ENCODE data around the gene SPCS2.

DNA sequence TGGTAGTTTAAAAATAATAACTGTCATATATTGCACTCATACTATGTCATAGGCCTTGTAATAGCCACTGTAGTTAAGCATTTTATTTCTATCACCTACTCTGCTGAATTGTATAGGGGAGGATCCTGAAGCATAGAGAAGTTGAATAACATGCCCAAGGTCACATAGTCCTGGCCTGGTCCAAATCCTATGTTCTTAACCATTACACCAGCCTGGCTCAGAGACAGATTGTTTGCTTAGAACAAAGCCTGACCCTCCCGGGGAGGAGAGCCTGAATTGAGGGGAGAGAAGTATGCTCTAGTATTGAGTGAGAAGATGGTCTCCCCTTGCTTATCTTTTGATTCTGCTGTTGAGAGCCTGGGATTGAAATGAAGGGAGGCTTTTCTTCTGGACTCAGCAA lies 41.9 kb downstream of the SPCS2 start:
- TF ChIP-seq TEAD4 (IDR thresholded peaks at IDR 0.05) (no peak), TAF1 (IDR thresholded peaks at IDR 0.05; ENCODE audit: low read depth) (no peak), ZBTB7A (IDR thresholded peaks at IDR 0.05; ENCODE audit: low read depth) (no peak), CEBPB (IDR thresholded peaks at IDR 0.05) (no peak), RAD21 (IDR thresholded peaks at IDR 0.05; ENCODE audit: low read depth) (no peak), FOXM1 (IDR thresholded peaks at IDR 0.05; ENCODE audit: borderline replicate concordance, low read depth) (no peak), CREB1 (IDR thresholded peaks at IDR 0.05; ENCODE audit: low read depth) (no peak), EP300 (IDR thresholded peaks at IDR 0.05; ENCODE audit: borderline replicate concordance) (no peak)
- TF ChIP-seq, protein P1, sequence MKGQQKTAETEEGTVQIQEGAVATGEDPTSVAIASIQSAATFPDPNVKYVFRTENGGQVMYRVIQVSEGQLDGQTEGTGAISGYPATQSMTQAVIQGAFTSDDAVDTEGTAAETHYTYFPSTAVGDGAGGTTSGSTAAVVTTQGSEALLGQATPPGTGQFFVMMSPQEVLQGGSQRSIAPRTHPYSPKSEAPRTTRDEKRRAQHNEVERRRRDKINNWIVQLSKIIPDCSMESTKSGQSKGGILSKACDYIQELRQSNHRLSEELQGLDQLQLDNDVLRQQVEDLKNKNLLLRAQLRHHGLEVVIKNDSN (IDR thresholded peaks at IDR 0.05): no peak
- TF ChIP-seq, protein P2, sequence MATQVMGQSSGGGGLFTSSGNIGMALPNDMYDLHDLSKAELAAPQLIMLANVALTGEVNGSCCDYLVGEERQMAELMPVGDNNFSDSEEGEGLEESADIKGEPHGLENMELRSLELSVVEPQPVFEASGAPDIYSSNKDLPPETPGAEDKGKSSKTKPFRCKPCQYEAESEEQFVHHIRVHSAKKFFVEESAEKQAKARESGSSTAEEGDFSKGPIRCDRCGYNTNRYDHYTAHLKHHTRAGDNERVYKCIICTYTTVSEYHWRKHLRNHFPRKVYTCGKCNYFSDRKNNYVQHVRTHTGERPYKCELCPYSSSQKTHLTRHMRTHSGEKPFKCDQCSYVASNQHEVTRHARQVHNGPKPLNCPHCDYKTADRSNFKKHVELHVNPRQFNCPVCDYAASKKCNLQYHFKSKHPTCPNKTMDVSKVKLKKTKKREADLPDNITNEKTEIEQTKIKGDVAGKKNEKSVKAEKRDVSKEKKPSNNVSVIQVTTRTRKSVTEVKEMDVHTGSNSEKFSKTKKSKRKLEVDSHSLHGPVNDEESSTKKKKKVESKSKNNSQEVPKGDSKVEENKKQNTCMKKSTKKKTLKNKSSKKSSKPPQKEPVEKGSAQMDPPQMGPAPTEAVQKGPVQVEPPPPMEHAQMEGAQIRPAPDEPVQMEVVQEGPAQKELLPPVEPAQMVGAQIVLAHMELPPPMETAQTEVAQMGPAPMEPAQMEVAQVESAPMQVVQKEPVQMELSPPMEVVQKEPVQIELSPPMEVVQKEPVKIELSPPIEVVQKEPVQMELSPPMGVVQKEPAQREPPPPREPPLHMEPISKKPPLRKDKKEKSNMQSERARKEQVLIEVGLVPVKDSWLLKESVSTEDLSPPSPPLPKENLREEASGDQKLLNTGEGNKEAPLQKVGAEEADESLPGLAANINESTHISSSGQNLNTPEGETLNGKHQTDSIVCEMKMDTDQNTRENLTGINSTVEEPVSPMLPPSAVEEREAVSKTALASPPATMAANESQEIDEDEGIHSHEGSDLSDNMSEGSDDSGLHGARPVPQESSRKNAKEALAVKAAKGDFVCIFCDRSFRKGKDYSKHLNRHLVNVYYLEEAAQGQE (IDR thresholded peaks at IDR 0.05; ENCODE audit: low read depth): no peak
